HG03064 (cell line): Measurements from ENCODE around the gene PAQR9.

Source experiments
- ATAC-seq: cut with Tn5 transposase; IDR thresholded peaks from one replicate; pipeline ENCODE4 v1.9.1; 2021; ENCODE audit warnings: low read depth; ENCODE audit not compliant: unreplicated experiment

The PAQR9 gene

DNA sequence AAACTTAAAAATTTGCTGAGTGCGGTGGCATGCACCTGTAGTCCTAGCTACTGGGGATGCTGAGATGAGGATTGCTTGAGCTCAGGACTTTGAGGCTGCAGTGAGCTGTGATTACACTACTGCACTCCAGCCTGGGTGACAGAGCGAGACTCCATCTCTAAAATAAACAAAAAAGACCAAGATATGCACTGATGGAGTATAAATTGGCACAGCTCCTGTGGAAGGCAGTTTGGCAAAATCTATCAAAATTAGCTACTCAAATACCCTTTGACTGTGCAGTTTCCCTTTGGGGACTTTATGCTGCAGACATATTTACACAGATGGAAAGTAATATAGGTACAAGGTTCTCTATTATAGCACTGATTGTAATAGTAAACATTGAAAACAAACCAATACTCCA lies 19.8 kb upstream of the PAQR9 start:
- no peak for ATAC-seq

- ATAC-seq: no peak
These were observed 18.7 kb upstream of the PAQR9 start for GRCh38 chr3:142982038-142982773.

- ATAC-seq: no peak
These were observed 17.6 kb upstream of the PAQR9 start for GRCh38 chr3:142981108-142981507.

GRCh38 chr3:142977399-142977728 lies 13.9 kb upstream of the PAQR9 start:
- no peak for ATAC-seq

GRCh38 chr3:142976621-142977398 lies 13.3 kb upstream of the PAQR9 start:
- ATAC-seq: no peak

GRCh38 chr3:142975316-142975995 lies 12.0 kb upstream of the PAQR9 start:
- ATAC-seq: no peak

- ATAC-seq: no peak
These were observed 9.9 kb upstream of the PAQR9 start for GRCh38 chr3:142973217-142974009.

DNA sequence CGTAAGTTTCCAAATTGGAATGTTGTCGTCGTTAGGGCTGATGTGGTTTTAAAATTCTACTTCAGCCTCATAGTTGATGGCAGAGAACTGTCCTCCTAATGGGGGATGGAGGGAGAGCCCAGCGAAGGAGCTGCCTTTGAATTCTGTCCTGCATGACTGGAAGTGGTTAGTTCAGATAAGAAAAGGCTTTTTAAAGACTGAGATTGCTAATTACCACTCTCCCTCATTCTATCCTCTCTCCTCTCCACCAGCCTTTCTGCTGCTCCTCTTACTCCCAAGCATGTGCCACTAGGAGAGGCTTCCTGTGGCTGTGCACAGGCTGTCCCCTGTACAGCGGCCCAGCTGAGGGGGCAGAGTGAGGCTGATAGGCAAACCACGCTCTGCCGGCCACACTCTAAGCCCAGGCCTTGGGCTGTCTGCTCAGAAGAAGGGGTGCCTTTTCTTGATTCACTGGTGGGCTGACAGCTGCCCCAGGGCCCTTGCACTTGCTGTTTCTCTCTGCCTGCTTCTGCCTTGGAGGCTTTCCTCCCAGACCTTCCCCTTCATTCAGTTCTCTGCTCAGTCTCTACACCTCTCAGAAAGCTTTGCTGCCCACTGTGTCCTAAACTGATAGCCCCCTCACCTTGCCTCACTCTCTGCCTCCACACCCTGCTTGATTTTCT lies 8.7 kb upstream of the PAQR9 start:
- ATAC-seq: no peak

GRCh38 chr3:142971431-142971830 lies 8.0 kb upstream of the PAQR9 start:
- no peak for ATAC-seq

DNA sequence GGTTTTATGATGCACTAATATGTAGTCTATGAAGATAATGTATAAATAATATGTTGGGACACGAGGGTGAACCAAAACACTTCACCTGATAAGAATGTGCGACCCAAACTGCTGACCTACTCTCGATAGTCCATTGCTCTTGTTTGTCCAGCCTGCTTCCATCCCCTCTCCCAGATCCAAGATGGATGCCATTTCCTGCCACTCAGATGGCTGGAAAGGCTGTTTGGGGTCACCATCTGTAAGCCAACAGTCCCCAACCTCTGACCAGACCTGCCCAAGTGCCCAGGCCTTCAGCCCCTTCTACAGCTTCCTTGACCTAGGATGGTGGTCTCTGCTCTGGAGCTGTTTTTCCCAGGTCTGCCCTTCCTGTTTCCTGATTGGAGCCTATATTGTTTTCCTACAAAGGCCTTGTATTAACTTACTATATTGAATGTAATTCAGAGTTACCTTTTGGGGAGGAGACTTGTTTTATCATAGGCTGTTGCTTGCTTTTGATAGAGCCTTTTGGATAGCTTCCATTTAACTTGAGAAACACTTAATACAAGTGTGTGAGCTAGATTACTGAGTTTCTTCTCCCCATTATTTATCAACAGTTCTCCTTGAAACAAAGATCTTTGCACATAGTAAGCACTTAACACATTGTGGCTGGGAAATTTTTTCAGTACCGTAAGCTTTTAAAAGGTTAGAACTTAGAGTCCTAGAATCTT lies 5.0 kb upstream of the PAQR9 start:
- ATAC-seq: no peak

DNA sequence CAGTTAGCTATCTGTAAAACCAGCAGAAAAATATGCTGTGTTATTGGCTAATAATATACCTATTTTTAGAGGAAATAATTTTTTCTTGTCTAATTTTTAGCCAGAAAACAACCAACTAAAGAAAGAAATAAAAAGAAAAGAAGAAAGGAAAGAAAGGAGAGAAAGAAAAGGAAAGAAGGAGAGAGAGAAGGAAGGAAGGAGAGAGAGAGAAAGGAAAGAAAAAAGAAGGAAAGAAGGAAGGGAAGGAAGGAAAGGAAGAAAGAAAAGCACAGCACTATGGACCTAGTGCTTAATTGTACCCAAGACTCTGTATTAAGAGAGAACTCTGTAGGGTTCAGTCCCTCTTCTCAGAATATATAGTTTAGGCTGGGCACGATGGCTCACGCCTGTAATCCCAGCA lies 3.3 kb upstream of the PAQR9 start:
- ATAC-seq: no peak

DNA sequence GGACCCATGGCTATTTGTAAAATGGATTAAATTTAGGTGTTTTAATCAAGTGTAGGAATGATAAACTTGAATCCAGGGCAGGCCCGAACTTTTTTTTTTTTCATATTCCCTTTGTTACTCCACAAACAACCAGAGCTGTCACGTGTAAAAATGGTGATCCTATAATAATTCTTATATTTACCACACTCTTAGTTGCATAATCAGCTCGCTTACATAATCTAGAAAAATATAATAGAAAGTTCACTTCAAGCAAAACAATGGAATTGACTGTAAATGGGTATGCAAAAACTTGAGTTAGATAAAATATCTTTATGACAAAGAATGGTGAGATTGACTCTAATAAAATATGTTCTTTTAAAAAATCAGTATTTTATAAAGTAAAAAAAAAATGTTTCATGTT lies 2.1 kb upstream of the PAQR9 start:
- ATAC-seq: no peak

GRCh38 chr3:142963234-142963515 lies 299 bp downstream of the PAQR9 start:
- no peak for ATAC-seq

- no peak for ATAC-seq
These were observed 797 bp downstream of the PAQR9 start for GRCh38 chr3:142962520-142963233.

GRCh38 chr3:142962175-142962519 lies 1.3 kb downstream of the PAQR9 start:
- ATAC-seq: no peak

GRCh38 chr3:142961539-142961938 lies 1.9 kb downstream of the PAQR9 start:
- ATAC-seq: no peak

DNA sequence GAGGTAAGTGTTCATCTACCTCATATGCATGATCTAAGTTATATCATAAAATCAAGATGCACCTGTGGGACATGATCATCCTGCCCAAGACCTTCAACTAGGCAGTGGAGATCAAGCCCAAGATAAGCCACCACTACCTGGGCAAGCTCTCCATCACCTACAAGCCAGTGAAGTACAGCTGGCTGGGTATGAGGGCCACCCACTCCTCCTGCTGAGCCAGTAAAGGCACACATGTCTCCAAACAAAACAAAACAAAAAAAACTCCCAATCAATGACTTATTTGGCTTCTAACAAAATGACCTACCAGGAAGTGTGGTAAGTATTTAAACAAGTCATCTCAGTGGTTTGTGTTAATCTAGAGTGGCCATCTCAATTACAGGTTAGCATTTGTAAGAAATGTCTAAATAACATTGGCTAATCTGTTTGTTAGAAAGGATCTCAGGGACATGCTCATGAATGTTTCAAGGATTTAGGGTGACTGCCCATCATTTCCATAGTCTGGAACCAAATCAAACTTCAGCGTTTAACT lies 3.1 kb downstream of the PAQR9 start:
- no peak for ATAC-seq

GRCh38 chr3:142958707-142959106 lies 4.8 kb downstream of the PAQR9 start:
- ATAC-seq: no peak

DNA sequence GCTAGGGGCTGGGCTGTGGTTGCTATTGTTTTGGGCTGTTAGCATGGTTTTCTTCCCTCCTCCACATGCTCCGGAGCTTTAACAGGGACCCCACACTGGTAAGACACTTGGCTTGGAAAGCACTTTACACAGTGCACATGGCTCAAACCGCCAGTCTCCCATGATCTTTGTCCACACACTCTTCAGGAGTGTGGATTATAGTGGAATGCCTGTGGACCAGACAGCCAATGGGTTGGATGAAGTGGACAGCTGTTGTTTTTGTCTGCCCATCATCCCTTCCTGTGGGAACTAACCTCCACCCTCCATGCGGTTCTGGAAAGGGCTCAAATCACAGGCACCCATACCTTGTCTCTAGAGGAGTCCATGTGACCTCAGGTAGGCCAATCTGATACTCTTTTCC lies 10.0 kb downstream of the PAQR9 start:
- no peak for ATAC-seq
